ENCODE measurements around the gene SUSD1. TPM values are rescaled to one million over a fixed set of nuclear protein-coding genes. Genes with fewer than 3 reads are reported as not detected.

The SUSD1 gene
- total RNA-seq, 1 experiment from 2014 or later = 7.9 TPM

DNA sequence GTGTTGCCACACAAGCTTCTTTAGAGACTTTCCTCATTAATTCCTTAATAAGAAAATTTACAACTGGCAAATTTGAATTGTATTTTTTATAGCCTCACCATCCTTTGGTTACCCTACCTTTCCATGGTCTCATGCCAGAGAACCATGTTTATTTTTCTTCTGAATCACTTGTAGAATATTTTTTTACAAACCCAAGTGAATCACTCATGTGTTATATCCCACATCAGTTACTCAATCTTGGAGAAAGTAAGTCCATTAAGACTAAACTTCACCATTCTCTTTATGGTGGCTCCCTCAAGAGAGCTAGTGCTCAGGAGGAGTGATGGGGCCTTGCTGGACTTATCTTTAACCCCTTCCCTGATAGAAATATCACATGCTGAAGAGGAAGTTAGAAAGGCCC, 128.9 kb downstream of the SUSD1 start:
- Histone ChIP-seq H4K20me1 (ENCODE audit: insufficient read depth) (no peaks in the 10 kb centered on the region), H2AFZ (ENCODE audit: low read depth, low read length, poor library complexity, severe bottlenecking) (no peak overlapping the region), H3K36me3 (ENCODE audit: control insufficient read depth in 1 of 2, insufficient read depth in 2 of 2, low read length in 2 of 2) (no peaks in the 10 kb centered on the region), H3K9ac (ENCODE audit: low read length) (no peak overlapping the region), H3K9me2 (ENCODE audit: insufficient read depth) (no peaks in the 10 kb centered on the region), H3K4me2 (ENCODE audit: low read length) (no peak overlapping the region), H3K4me3 (replicated peaks in 1 of 2; ENCODE audit: low read depth in 1 of 2, low read length in 2 of 2) (no peak overlapping the region), H3K27ac (ENCODE audit: low read depth, low read length) (no peak overlapping the region), H3K9me3 (ENCODE audit: control insufficient read depth in 1 of 2, insufficient read depth in 1 of 2, low read depth in 1 of 2, low read length in 2 of 2) (peaks cover 0 to 5% of the 10 kb centered on the region in 2 experiments; a peak in 1 of 4 replicates), H3K79me2 (ENCODE audit: insufficient read depth, low read length) (no peaks in the 10 kb centered on the region), H3K27me3 (ENCODE audit: insufficient read depth, low read length) (no peaks in the 10 kb centered on the region), H3K4me1 (ENCODE audit: control insufficient read depth in 1 of 2, insufficient read depth in 2 of 2, low read length in 2 of 2) (peaks cover 13 to 49% of the 10 kb centered on the region in 2 experiments)
- ChIA-PET CTCF (no interaction called here), RAD21 (ENCODE audit: low non-redundant PET in 1 of 2, low total read pairs in 2 of 2, uncharacterized antibody in 2 of 2, unreplicated experiment in 2 of 2) (no interaction called here), POLR2A (no interaction called here)
- no TSS peak for BruUV-seq (replicated peaks)
- no peak for ATAC-seq
- DNase-seq (ENCODE audit: low read depth, low spot score) = no peak
- intact Hi-C loops (cut with micrococcal nuclease) = no loop called here
- TF ChIP-seq JUND (IDR thresholded peaks at IDR 0.05) = no peak
- no peak for TF ChIP-seq SIN3A (IDR thresholded peaks at IDR 0.05; ENCODE audit: low read depth)
- TF ChIP-seq CEBPB (IDR thresholded peaks at IDR 0.05; ENCODE audit: low read depth) = no peak

DNA sequence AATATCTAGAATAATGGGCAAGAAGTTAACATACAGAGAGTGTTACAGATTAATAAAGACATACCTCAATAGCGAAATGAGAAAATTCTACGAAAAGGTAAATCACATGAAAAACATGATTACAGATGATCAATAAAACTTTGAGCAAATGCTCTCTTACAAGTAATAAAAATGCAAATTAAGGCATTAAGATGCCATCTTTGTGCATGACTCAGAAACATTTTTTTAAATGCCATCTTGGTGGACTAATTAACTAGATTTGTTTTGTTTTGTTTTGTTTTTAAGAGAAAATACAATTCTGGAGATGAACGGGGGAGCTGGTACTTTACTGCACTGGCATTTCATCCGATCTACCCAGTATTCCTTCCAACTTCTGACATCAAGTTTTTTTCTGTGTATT, 130.2 kb downstream of the SUSD1 start:
- H4K20me1 ChIP-seq (ENCODE audit: insufficient read depth) = no peaks in the 10 kb centered on the region
- intact Hi-C loops (cut with micrococcal nuclease) = no loop called here
- H3K4me1 ChIP-seq (ENCODE audit: control insufficient read depth in 1 of 2, insufficient read depth in 2 of 2, low read length in 2 of 2) = peaks cover 15 to 61% of the 10 kb centered on the region in 2 experiments
- H3K4me2 ChIP-seq (ENCODE audit: low read length) = no peak overlapping the region
- no peak for DNase-seq (ENCODE audit: low read depth, low spot score)
- H3K27ac ChIP-seq (ENCODE audit: low read depth, low read length) = no peak overlapping the region
- H3K4me3 ChIP-seq (replicated peaks in 1 of 2; ENCODE audit: low read depth in 1 of 2, low read length in 2 of 2) = no peak overlapping the region
- no peaks in the 10 kb centered on the region for H3K79me2 ChIP-seq (ENCODE audit: insufficient read depth, low read length)
- H3K9ac ChIP-seq (ENCODE audit: low read length) = no peak overlapping the region
- BruUV-seq (replicated peaks) = no TSS peak
- ChIA-PET POLR2A (interaction anchor here (1.3 to 2.0 kb wide), 2 partner anchors 7 to 32 kb away, joined by 3 to 4 read pairs; no protein-coding TSS in a partner anchor), CTCF (no interaction called here), RAD21 (ENCODE audit: low non-redundant PET in 1 of 2, low total read pairs in 2 of 2, uncharacterized antibody in 2 of 2, unreplicated experiment in 2 of 2) (no interaction called here)
- H3K9me3 ChIP-seq (ENCODE audit: control insufficient read depth in 1 of 2, insufficient read depth in 1 of 2, low read depth in 1 of 2, low read length in 2 of 2) = peaks cover 0 to 5% of the 10 kb centered on the region in 2 experiments; a peak in 1 of 4 replicates
- TF ChIP-seq EZH2phosphoT487 (IDR thresholded peaks at IDR 0.05; ENCODE audit: borderline replicate concordance) = no peak
- TF ChIP-seq RAD21 (IDR thresholded peaks at IDR 0.05; ENCODE audit: low read depth) = no peak
- TF ChIP-seq EZH2 (IDR thresholded peaks at IDR 0.05) = no peak
- TF ChIP-seq, protein P1, sequence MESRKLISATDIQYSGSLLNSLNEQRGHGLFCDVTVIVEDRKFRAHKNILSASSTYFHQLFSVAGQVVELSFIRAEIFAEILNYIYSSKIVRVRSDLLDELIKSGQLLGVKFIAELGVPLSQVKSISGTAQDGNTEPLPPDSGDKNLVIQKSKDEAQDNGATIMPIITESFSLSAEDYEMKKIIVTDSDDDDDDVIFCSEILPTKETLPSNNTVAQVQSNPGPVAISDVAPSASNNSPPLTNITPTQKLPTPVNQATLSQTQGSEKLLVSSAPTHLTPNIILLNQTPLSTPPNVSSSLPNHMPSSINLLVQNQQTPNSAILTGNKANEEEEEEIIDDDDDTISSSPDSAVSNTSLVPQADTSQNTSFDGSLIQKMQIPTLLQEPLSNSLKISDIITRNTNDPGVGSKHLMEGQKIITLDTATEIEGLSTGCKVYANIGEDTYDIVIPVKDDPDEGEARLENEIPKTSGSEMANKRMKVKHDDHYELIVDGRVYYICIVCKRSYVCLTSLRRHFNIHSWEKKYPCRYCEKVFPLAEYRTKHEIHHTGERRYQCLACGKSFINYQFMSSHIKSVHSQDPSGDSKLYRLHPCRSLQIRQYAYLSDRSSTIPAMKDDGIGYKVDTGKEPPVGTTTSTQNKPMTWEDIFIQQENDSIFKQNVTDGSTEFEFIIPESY (IDR thresholded peaks at IDR 0.05; ENCODE audit: extremely low read depth, insufficient replicate concordance, low read length) = no peak
- TF ChIP-seq, protein P2, sequence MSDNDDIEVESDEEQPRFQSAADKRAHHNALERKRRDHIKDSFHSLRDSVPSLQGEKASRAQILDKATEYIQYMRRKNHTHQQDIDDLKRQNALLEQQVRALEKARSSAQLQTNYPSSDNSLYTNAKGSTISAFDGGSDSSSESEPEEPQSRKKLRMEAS (IDR thresholded peaks at IDR 0.05) = no peak
- TF ChIP-seq SIN3A (IDR thresholded peaks at IDR 0.05; ENCODE audit: low read depth) = no peak
- no peak for TF ChIP-seq CEBPB (IDR thresholded peaks at IDR 0.05; ENCODE audit: low read depth)
- no peak for TF ChIP-seq POLR2AphosphoS5 (IDR thresholded peaks at IDR 0.05; ENCODE audit: low read depth, low read length)
- no peaks in the 10 kb centered on the region for H3K9me2 ChIP-seq (ENCODE audit: insufficient read depth)
- no peaks in the 10 kb centered on the region for H3K36me3 ChIP-seq (ENCODE audit: control insufficient read depth in 1 of 2, insufficient read depth in 2 of 2, low read length in 2 of 2)
- H3K27me3 ChIP-seq (ENCODE audit: insufficient read depth, low read length) = no peaks in the 10 kb centered on the region
- no peak for ATAC-seq
- no peak overlapping the region for H2AFZ ChIP-seq (ENCODE audit: low read depth, low read length, poor library complexity, severe bottlenecking)

Data from HCT116 (cell line).